Loucy (cell line): ENCODE results near the gene SYNE2.

Source experiments
- EZH2phosphoT487 ChIP-seq: fragments of 200-600 bp; IDR thresholded peaks from 2 replicates; pipeline ENCODE4 v1.6.1; 2018; ENCODE audit warnings: antibody characterized with exemption, mild to moderate bottlenecking, moderate library complexity, borderline replicate concordance
- TF ChIP-seq, protein P1 (sequence below): fragments of 200-600 bp; sonication (generic); conservative IDR thresholded peaks from 2 replicates; pipeline ENCODE4 v1.5.1; 2014; ENCODE audit warnings: mild to moderate bottlenecking, antibody characterized with exemption, low read length

DNA sequence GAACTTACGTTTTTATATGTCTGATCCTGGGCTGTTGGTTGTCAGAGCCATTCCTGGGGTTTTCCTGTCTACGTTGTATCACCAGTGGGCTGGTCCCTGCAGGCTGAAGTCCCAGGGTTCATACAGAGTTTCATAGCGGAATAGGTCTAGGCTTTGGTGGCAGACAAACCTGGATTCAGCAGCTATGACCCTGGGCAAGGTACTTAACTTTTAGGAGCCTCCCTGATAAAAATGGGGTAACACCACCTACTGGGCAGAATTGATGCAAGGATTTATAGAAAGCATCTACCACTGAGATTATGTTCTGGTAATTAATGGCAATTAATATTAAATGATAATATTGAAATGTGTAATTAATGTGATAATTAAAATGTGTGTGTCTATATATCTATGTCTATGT, 141.2 kb downstream of the SYNE2 start:
- TF ChIP-seq, protein P1, sequence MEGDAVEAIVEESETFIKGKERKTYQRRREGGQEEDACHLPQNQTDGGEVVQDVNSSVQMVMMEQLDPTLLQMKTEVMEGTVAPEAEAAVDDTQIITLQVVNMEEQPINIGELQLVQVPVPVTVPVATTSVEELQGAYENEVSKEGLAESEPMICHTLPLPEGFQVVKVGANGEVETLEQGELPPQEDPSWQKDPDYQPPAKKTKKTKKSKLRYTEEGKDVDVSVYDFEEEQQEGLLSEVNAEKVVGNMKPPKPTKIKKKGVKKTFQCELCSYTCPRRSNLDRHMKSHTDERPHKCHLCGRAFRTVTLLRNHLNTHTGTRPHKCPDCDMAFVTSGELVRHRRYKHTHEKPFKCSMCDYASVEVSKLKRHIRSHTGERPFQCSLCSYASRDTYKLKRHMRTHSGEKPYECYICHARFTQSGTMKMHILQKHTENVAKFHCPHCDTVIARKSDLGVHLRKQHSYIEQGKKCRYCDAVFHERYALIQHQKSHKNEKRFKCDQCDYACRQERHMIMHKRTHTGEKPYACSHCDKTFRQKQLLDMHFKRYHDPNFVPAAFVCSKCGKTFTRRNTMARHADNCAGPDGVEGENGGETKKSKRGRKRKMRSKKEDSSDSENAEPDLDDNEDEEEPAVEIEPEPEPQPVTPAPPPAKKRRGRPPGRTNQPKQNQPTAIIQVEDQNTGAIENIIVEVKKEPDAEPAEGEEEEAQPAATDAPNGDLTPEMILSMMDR = peak; percentile 39
- no peak for TF ChIP-seq EZH2phosphoT487
